SH-SY5Y (cell line): ENCODE data around the gene KCNK18.

Experiments used
- GATA2 ChIP-seq: IDR thresholded peaks from 2 replicates; pipeline ENCODE4 v1.6.1; 2011; ENCODE audit warnings: mild to moderate bottlenecking, low read depth, low read length
- GATA3 ChIP-seq: IDR thresholded peaks from 2 replicates; pipeline ENCODE4 v1.6.1; 2011; ENCODE audit warnings: low read depth, mild to moderate bottlenecking, low read length, moderate library complexity

Gene KCNK18

DNA sequence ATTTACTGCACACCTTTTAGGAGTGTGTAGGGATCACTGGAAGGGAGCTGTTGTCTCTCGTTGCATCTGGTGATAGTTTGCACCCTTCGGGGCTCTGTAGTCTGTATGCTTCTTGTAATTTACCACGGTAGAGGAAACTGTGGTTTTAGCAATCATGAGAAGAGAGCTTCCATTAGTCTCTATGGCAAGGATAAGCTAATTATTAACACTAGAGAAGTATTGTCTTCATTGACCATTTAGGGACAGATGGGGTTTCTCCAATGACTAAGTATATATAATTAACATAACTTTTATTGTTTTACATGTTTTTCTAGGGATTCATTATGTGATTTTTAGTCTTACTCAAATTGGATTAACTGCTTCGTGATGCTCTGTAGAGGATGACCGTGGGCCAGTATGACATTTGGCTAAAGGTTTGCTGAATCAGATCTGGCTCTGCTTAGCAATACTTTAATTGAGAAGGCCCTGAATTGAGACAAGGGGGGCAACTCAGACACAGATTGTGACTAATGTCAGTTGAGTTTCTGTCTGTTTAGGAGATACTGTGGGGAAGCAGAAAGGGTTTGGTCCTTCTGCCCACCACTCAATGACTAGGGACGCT lies 52.3 kb downstream of the KCNK18 start:
- no peak for TF ChIP-seq GATA3
- TF ChIP-seq GATA2 = no peak

DNA sequence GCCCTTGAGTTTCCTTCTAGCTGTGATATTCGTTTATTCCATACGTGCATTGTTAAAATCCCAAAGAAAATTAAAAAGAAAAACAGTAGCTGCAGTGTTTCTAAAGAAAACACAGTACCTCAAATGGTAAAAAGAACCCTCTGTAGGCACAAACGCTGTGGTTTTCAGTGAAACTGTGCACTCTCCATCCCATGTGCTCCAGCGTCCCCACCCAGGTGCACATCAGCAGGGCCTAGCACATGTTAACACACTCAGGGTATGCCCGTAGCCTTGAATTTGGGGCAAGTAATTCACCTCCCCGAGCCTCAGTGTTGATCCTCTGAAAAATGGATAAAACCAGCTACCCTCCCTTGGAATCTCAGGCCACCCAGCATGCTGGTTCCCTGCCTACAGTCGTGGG lies 53.1 kb downstream of the KCNK18 start:
- TF ChIP-seq GATA3 = no peak
- TF ChIP-seq GATA2 = no peak

DNA sequence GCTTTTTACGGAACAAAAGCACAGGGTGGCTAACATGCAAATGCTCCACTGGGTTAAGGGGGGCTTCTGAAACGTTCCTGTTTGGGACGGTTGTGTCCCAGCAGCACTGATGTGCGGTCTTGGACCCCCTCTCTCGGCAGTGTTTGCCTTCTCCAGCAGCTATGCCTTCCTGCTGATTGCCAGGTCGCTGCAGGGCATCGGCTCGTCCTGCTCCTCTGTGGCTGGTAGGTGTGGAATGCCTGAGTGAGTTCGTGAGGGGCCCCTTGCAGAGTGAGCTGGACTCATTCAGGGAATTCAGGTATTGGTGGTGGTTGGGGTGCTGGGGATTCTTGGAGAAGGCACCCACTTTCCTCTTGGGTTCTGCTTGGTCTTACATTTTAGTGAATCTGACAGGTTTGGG lies 56.6 kb downstream of the KCNK18 start:
- TF ChIP-seq GATA2 (no peak), GATA3 (no peak)

DNA sequence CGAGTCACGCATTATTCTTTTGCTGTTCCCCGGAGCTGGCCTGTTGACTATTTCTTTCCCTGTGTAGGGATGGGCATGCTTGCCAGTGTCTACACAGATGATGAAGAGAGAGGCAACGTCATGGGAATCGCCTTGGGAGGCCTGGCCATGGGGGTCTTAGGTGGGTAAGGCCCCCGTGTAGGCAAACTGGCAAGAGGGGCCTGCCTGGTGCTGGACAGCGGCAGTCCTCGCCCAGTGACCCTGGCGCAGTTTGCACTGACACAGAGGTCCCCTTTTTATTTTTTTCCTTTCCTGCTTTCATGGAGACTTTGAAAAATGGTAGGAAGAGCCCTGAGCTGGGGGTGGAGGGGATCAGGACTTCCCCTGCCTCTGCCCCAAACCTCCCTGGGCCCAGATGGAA lies 57.0 kb downstream of the KCNK18 start:
- TF ChIP-seq GATA2 (no peak), GATA3 (no peak)

DNA sequence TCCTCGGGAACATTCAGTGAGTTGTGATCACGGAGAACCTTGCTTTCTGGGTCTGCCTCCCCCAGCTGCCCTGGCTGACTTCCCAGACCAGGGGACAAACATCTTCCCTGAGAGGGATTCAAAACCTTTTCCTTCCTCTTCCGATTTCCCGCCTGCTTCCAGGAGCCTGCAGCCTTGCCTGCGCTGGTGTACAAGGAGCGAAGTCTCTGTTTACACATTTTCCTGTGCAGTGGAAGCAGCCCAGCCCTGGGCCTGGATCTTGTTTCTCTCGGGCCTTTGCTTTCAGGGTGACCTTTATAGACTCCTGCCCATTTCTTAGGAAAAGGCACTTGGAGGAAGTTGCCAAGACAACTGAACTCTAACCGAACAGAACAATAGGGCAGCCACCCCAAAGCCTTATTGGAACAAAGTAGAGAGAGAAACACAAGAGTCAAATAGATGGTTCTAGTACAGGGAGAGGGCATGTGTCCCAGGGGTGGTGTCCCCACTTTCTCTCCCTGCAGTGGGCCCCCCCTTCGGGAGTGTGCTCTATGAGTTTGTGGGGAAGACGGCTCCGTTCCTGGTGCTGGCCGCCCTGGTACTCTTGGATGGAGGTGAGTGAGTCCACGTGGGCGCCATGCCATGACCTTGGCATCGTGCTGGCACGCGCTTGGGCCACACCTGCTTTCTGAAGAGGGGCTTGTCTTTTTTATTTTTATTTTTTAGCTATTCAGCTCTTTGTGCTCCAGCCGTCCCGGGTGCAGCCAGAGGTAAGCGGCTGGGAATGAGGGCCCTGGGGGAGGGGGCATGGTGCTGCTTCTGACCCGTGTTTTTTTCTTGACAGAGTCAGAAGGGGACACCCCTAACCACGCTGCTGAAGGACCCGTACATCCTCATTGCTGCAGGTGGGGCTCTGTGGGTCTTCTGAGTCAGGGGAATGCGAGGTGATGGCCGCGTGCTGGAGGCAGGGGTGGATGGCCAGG lies 57.8 kb downstream of the KCNK18 start:
- TF ChIP-seq GATA2 (no peak), GATA3 (no peak)

DNA sequence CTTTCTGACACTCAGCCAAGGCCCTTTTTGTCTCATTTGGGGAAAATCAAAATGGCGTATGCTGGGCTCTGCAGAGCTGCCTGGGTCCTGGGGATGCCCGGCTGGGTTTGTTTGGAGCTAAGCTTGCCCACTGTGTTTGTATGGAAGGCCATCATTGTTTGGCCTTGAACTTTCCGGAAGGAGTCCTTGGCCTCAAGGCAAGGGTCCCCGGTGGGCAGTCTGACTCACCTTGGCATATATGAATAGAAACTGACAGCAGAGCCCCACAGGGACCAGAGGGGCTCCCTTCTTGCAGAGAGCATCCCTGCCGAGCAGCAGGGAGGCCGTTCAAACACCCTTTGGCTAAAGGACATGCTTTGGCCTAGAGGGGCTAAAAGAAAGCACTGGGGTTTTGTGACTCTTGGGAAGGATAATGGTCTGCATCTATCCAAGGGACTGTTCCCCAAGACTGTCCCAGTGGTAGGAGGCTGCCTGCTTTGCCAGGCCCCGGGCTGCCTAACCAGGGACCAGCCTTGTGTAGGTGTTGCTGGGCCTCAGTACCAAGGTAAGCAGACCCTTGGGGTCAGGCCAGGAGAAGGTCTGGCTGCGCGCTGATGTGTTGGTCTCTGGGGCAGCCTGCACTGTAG lies 58.7 kb downstream of the KCNK18 start:
- TF ChIP-seq GATA3 (no peak), GATA2 (no peak)

DNA sequence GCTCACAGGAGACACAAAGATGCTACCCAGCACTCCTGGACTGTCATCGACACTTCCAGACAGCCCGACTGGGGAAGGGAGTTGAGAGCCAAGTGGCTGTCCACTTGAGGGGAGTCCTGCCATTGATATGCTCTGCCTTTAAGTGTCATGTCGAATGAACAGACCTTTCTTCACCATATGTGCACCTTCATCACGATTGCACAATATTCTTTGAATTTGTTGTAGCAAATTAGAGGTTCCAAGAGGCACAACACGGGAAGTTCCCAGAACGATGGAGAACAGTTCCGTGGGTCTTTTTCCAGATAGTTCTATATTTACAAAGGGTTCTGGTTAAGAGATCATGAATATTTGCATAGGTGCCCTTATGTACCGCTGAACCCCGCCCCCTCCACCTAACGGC lies 59.6 kb downstream of the KCNK18 start:
- TF ChIP-seq GATA3 (no peak), GATA2 (no peak)

DNA sequence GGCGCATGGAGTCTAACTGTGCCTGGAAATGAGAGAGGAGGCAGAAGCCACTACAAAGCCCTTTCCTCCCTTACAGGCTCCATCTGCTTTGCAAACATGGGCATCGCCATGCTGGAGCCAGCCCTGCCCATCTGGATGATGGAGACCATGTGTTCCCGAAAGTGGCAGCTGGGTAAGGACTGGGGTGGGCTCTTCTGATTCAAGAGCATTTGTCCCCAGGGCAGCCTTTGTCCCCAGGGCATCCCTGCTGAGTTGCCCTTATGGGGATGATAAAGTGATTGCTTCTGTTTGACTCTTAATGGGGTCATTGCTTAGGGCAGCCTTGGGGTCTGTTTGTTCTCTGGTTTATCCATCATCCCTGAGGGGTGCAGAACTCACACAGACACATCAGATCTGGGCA lies 60.4 kb downstream of the KCNK18 start:
- no peak for TF ChIP-seq GATA2
- no peak for TF ChIP-seq GATA3

DNA sequence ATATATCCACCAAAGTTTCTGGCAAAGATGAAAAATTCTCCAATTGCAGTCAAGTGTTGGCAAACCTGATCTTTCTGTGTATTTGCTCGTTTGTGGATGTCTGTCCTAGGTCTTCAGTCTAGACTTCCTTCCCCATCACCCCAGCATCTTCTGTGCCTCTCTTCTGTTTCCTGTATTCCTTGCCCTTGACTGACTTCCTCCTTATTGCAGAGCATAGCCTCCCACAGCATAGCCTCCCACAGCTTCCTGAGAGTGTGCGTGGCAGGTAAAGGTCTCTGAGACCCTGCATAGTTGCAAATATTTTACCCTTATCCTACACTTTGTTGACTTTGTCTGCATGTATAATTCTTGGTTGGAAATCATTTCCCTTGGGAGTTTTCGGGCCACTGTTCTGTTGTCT lies 62.0 kb downstream of the KCNK18 start:
- no peak for TF ChIP-seq GATA3
- TF ChIP-seq GATA2 = no peak
